ENCODE data around the gene BRD1.

DNA sequence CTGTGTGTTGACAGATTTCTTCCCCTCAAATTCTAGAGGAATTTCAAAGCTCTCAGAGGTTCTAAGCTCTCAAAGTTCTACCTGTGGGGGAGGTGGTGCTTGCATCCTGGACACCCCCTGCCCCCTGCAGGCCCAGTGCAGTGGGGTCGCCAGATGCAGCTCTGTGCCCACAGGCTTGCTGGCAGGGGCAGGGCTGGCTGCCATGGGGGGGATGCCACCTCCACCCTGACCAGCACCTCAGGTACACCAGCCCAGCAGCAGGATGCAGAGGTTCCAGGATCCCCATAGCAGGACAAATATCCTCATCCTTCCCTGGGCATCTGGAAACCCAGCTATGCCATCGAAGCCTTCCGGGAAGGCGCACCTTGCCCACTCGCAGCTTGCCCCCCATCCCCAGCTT lies 91.1 kb downstream of the BRD1 start:
- TF ChIP-seq, protein P1, sequence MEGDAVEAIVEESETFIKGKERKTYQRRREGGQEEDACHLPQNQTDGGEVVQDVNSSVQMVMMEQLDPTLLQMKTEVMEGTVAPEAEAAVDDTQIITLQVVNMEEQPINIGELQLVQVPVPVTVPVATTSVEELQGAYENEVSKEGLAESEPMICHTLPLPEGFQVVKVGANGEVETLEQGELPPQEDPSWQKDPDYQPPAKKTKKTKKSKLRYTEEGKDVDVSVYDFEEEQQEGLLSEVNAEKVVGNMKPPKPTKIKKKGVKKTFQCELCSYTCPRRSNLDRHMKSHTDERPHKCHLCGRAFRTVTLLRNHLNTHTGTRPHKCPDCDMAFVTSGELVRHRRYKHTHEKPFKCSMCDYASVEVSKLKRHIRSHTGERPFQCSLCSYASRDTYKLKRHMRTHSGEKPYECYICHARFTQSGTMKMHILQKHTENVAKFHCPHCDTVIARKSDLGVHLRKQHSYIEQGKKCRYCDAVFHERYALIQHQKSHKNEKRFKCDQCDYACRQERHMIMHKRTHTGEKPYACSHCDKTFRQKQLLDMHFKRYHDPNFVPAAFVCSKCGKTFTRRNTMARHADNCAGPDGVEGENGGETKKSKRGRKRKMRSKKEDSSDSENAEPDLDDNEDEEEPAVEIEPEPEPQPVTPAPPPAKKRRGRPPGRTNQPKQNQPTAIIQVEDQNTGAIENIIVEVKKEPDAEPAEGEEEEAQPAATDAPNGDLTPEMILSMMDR (IDR thresholded peaks at IDR 0.05; ENCODE audit: poor library complexity) = no peak
- TF ChIP-seq EZH2 (IDR thresholded peaks at IDR 0.05; ENCODE audit: borderline replicate concordance) = no peak
- no peak for TF ChIP-seq EZH2phosphoT487 (IDR thresholded peaks at IDR 0.05; ENCODE audit: low read depth, severe bottlenecking, unreplicated experiment)
